GM18868 (cell line): ENCODE results near the gene HTRA2.

Experiments used
- ATAC-seq: cut with Tn5 transposase; IDR thresholded peaks from one replicate; pipeline ENCODE4 v1.9.1; 2021; ENCODE audit warnings: mild to moderate bottlenecking, moderate library complexity; ENCODE audit not compliant: unreplicated experiment

HTRA2 gene

GRCh38 chr2:74514368-74515270 lies 15.1 kb upstream of the HTRA2 start, which contains the start of gene TLX2:
Gene TLX2 (plus strand): TSS chr2:74514450. CDS start chr2:74514807, 357 bp downstream.
- ATAC-seq: no peak

GRCh38 chr2:74515271-74515980 lies 14.3 kb upstream of the HTRA2 start:
- ATAC-seq: no peak

- ATAC-seq: no peak
These were observed 13.6 kb upstream of the HTRA2 start for GRCh38 chr2:74515981-74516633.

GRCh38 chr2:74516650-74517049 lies 13.1 kb upstream of the HTRA2 start:
- no peak for ATAC-seq

GRCh38 chr2:74522516-74522915 lies 7.2 kb upstream of the HTRA2 start:
- ATAC-seq: no peak

- no peak for ATAC-seq
These were observed 5.7 kb upstream of the HTRA2 start for GRCh38 chr2:74524005-74524404.

GRCh38 chr2:74524955-74525716 lies 4.6 kb upstream of the HTRA2 start:
- no peak for ATAC-seq

- ATAC-seq: peak; percentile 32
These were observed 3.8 kb upstream of the HTRA2 start, which contains the start of gene DQX1 for GRCh38 chr2:74525717-74526648. Gene DQX1 (minus strand): TSS chr2:74526231. CDS start chr2:74525729, 502 bp downstream.

GRCh38 chr2:74526649-74527230 lies 3.0 kb upstream of the HTRA2 start:
- no peak for ATAC-seq

GRCh38 chr2:74527741-74528140 lies 2.0 kb upstream of the HTRA2 start:
- no peak for ATAC-seq

GRCh38 chr2:74528600-74529356 lies 955 bp upstream of the HTRA2 start:
- ATAC-seq: peak; percentile 0

- peak; percentile 33 for ATAC-seq
These were observed 780 bp downstream of the HTRA2 start for GRCh38 chr2:74530239-74531187.

GRCh38 chr2:74531666-74532065 lies 1.9 kb downstream of the HTRA2 start:
- no peak for ATAC-seq

GRCh38 chr2:74532222-74532621 lies 2.5 kb downstream of the HTRA2 start:
- ATAC-seq: no peak

- no peak for ATAC-seq
These were observed 3.7 kb downstream of the HTRA2 start for GRCh38 chr2:74533464-74533863.

GRCh38 chr2:74534411-74534810 lies 4.7 kb downstream of the HTRA2 start:
- no peak for ATAC-seq

- no peak for ATAC-seq
These were observed 5.8 kb downstream of the HTRA2 start for GRCh38 chr2:74535440-74535965.
